ENCODE data around the gene CTXND1.

- no peak for TF ChIP-seq RAD21 (conservative IDR thresholded peaks at IDR 0.05 in 1 of 2, IDR thresholded peaks at IDR 0.05 in 1 of 2)
- TF ChIP-seq, protein P1, sequence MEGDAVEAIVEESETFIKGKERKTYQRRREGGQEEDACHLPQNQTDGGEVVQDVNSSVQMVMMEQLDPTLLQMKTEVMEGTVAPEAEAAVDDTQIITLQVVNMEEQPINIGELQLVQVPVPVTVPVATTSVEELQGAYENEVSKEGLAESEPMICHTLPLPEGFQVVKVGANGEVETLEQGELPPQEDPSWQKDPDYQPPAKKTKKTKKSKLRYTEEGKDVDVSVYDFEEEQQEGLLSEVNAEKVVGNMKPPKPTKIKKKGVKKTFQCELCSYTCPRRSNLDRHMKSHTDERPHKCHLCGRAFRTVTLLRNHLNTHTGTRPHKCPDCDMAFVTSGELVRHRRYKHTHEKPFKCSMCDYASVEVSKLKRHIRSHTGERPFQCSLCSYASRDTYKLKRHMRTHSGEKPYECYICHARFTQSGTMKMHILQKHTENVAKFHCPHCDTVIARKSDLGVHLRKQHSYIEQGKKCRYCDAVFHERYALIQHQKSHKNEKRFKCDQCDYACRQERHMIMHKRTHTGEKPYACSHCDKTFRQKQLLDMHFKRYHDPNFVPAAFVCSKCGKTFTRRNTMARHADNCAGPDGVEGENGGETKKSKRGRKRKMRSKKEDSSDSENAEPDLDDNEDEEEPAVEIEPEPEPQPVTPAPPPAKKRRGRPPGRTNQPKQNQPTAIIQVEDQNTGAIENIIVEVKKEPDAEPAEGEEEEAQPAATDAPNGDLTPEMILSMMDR (IDR thresholded peaks at IDR 0.05) = no peak
These were observed 10.5 kb downstream of the CTXND1 start for GRCh38 chr15:80241508-80241907.
